ENCODE results near the gene SLC30A1.

The SLC30A1 gene

DNA sequence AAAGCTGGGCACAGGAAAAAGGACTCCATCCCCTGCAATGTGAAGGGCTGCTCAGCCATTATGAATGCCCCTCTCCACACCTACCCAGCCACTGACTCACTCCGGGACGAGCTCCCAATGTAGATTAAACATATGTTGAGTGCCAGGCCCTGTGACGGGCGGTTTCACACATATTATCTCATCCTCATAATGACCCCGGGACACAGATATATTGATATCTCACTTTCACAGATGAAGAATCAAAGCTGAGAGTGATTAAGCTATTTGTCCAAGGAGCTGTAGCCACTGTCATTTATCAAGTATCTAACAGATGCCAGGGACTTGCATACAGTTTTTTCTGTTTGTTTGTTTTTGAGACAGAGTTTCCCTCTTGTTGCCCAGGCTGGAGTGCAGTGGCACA is 35.0 kb upstream of the SLC30A1 start:
- no peak for DNase-seq (ENCODE audit: low read depth)
- in situ Hi-C loops (cut with HindIII; ENCODE audit: low sequenced_read_pairs): no loop called here
- H3K4me3 ChIP-seq (ENCODE audit: low read depth, low read length): no peak overlapping the region
- TF ChIP-seq, protein P1, sequence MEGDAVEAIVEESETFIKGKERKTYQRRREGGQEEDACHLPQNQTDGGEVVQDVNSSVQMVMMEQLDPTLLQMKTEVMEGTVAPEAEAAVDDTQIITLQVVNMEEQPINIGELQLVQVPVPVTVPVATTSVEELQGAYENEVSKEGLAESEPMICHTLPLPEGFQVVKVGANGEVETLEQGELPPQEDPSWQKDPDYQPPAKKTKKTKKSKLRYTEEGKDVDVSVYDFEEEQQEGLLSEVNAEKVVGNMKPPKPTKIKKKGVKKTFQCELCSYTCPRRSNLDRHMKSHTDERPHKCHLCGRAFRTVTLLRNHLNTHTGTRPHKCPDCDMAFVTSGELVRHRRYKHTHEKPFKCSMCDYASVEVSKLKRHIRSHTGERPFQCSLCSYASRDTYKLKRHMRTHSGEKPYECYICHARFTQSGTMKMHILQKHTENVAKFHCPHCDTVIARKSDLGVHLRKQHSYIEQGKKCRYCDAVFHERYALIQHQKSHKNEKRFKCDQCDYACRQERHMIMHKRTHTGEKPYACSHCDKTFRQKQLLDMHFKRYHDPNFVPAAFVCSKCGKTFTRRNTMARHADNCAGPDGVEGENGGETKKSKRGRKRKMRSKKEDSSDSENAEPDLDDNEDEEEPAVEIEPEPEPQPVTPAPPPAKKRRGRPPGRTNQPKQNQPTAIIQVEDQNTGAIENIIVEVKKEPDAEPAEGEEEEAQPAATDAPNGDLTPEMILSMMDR (IDR thresholded peaks at IDR 0.05; ENCODE audit: low read depth, low read length, missing control alignments): no peak

- peak; percentile 57 for DNase-seq (ENCODE audit: low read depth)
- H3K4me3 ChIP-seq (ENCODE audit: low read depth, low read length): no peak overlapping the region
- in situ Hi-C loops (cut with HindIII; ENCODE audit: low sequenced_read_pairs): no loop called here
- TF ChIP-seq, protein P1 (IDR thresholded peaks at IDR 0.05; ENCODE audit: low read depth, low read length, missing control alignments): no peak
Observed at GRCh38 chr1:211613108-211613947, 34.4 kb upstream of the SLC30A1 start.

DNA sequence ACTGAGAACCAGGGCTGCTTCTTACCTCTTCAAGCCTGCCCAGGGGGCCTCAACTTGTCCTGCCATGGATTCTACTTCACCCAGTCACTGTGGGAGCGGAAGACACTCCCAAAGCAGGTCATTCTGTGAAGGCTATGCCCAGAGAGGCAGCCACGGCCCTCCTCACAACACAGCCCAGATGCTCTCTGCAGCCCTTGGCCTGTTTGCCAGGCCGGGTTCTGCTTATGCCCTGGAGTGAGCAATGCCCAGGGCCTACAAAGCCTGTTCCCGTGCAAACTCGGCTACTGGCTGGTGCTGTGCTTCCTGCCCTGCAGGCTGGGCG is 33.8 kb upstream of the SLC30A1 start:
- in situ Hi-C loops (cut with HindIII; ENCODE audit: low sequenced_read_pairs): no loop called here
- DNase-seq (ENCODE audit: low read depth): no peak
- H3K4me3 ChIP-seq (ENCODE audit: low read depth, low read length): no peak overlapping the region
- TF ChIP-seq, protein P1 (IDR thresholded peaks at IDR 0.05; ENCODE audit: low read depth, low read length, missing control alignments): no peak

GRCh38 chr1:211611818-211612217 is 32.9 kb upstream of the SLC30A1 start:
- no peak overlapping the region for H3K4me3 ChIP-seq (ENCODE audit: low read depth, low read length)
- DNase-seq (ENCODE audit: low read depth): no peak
- in situ Hi-C loops (cut with HindIII; ENCODE audit: low sequenced_read_pairs): no loop called here
- TF ChIP-seq, protein P1 (IDR thresholded peaks at IDR 0.05; ENCODE audit: low read depth, low read length, missing control alignments): no peak

GRCh38 chr1:211610779-211611556 is 32.0 kb upstream of the SLC30A1 start:
- no peak overlapping the region for H3K4me3 ChIP-seq (ENCODE audit: low read depth, low read length)
- TF ChIP-seq, protein P1 (IDR thresholded peaks at IDR 0.05; ENCODE audit: low read depth, low read length, missing control alignments): no peak
- in situ Hi-C loops (cut with HindIII; ENCODE audit: low sequenced_read_pairs): no loop called here
- DNase-seq (ENCODE audit: low read depth): no peak

DNA sequence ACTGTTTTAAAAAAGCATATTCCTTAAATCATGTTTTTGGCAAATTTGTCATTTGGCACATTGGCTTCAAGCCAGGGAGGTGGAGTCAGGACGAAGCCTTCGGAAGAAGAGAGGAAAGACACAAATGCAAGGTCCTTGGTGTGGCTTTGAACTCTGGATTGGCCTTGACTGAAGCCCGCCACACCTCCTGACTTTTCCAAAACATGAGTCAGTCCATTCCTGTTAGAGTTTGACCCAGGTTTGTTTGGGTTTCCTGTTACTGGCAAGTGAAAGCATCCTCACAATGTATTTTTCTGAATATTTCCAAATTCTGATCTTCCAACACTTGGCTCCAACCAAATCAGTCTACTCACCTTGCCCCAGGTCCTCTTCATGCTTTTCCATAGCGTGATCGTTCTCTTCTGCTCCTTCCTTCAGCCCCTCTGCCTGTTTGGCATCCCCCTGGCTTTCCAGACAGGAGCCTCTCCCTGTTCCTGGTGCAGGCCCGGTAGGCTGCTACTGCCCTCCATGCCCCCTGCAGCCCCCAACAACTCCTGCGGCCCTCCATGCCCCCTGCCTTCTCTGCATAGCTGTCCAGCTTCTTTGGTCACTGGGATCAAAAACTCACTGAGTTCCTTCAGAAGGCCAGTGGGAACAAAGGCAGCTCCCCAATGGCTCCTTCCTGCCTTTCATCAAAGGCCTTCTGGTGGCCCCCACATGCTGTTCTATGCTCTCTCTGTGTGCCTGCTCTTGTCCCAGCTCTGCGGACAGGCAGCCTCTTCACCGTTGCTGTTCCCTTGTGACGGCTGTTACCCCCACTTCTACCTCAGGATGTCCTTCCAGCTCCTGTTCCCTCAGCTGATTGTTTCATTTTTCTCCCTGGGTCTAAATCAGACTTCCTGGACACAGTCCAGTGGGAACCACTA is 30.4 kb upstream of the SLC30A1 start:
- in situ Hi-C loops (cut with HindIII; ENCODE audit: low sequenced_read_pairs): no loop called here
- TF ChIP-seq, protein P1 (IDR thresholded peaks at IDR 0.05; ENCODE audit: low read depth, low read length, missing control alignments): no peak
- no peak overlapping the region for H3K4me3 ChIP-seq (ENCODE audit: low read depth, low read length)
- no peak for DNase-seq (ENCODE audit: low read depth)

Data from astrocyte of the cerebellum (primary cell).